Measurements from ENCODE around the gene TRIM46. TPM values are rescaled to one million over a fixed set of nuclear protein-coding genes. Genes with fewer than 3 reads are reported as not detected.

Gene TRIM46
- total and polyA plus RNA-seq, 9 of the 15 experiments (the other 6 are each of a cell fraction or from before 2014, with no cell fraction given) = 0.05 to 0.60 (median 0.16) TPM; not detected in 3

DNA sequence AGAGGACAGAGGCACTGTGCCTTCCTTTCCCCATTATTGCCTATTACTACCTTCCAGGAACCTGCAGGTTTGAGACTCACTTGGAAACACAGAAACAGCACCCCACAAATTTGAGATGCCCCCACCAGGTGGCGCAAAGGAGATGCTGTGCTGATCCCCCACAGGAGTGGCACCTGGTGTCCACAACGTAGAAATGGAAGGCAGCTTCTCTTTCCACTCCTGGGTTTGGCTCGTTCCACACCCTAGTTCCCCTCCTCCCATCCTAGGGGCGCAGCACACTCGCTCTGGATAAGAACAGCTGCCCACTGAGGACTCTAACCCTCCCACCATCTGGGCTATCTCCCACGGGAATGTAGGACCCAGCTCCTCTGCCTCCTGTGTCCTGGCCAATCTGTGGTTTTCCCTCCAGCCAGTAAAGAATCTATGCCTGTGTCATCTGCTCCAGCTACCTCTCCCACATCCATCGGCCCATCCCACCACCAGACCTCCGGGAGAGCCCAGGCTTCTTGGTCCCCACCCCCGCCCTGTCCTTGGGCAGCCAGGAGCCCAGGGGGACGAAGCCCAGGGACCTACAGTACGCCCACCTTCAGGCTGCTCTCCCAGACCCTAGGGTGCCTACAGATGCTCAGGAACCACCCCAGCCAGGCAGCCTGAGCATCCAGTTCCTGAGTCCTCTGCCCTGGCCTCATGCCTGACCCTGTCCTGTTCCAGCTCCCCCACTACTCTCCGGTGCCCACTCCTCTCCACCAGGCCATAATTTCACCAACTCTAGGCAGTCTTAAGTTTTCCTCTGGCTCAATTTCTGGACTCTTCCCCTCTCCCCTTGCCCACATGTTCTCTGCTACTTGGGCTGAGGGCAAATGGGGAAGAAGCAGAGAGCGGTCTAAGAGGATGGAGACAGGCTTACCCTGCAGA, 33.5 kb downstream of the TRIM46 start (continued):
- TF ChIP-seq YY1 (IDR thresholded peaks at IDR 0.05; ENCODE audit: borderline replicate concordance in 1 of 3, control insufficient read depth in 1 of 3, extremely low read depth in 1 of 3, insufficient read depth in 3 of 3, insufficient read length in 1 of 3, insufficient replicate concordance in 2 of 3, low read depth in 1 of 3, low read length in 2 of 3) (peak in 2 of 3 experiments; percentile 57 to 66), ZKSCAN1 (IDR thresholded peaks at IDR 0.05; ENCODE audit: low read depth, low read length) (0 out of 2 replicates have a peak, but pooled peaks have one; percentile 31), RAD21 (CRISPR knock-in tag; conservative IDR thresholded peaks at IDR 0.05 in 1 of 2, IDR thresholded peaks at IDR 0.05 in 1 of 2) (peak; percentile 87 to 94), CTBP1 (IDR thresholded peaks at IDR 0.05; ENCODE audit: borderline replicate concordance) (peak; percentile 68), TAF15 (IDR thresholded peaks at IDR 0.05; ENCODE audit: low read depth, low read length) (no peak), RFX5 (IDR thresholded peaks at IDR 0.05; ENCODE audit: low read depth, low read length) (no peak), MAZ (CRISPR knock-in tag; conservative IDR thresholded peaks at IDR 0.05 in 1 of 2, IDR thresholded peaks at IDR 0.05 in 1 of 2) (peak; percentile 54 to 77; a peak in 3 of 4 replicates), RB1 (IDR thresholded peaks at IDR 0.05; ENCODE audit: low read depth) (peak; percentile 53; the same call in 1 of the 2 replicates), L3MBTL2 (IDR thresholded peaks at IDR 0.05) (peak; percentile 26; the same call in 1 of the 2 replicates), HMG20B (CRISPR knock-in tag; IDR thresholded peaks at IDR 0.05) (no peak), BRCA1 (IDR thresholded peaks at IDR 0.05) (no peak), BRCA1 (CRISPR knock-in tag; IDR thresholded peaks at IDR 0.05) (no peak), HCFC1 (IDR thresholded peaks at IDR 0.05; ENCODE audit: low read depth, low read length) (peak; percentile 46; the same call in 1 of the 2 replicates), TAF1 (IDR thresholded peaks at IDR 0.05; ENCODE audit: control insufficient read depth, extremely low read depth, insufficient read depth, low read length, severe bottlenecking) (no peak)
- TF ChIP-seq, protein P1, sequence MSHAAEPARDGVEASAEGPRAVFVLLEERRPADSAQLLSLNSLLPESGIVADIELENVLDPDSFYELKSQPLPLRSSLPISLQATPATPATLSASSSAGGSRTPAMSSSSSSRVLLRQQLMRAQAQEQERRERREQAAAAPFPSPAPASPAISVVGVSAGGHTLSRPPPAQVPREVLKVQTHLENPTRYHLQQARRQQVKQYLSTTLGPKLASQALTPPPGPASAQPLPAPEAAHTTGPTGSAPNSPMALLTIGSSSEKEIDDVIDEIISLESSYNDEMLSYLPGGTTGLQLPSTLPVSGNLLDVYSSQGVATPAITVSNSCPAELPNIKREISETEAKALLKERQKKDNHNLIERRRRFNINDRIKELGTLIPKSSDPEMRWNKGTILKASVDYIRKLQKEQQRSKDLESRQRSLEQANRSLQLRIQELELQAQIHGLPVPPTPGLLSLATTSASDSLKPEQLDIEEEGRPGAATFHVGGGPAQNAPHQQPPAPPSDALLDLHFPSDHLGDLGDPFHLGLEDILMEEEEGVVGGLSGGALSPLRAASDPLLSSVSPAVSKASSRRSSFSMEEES (CRISPR knock-in tag; IDR thresholded peaks at IDR 0.05) = no peak
- TF ChIP-seq, protein P2, sequence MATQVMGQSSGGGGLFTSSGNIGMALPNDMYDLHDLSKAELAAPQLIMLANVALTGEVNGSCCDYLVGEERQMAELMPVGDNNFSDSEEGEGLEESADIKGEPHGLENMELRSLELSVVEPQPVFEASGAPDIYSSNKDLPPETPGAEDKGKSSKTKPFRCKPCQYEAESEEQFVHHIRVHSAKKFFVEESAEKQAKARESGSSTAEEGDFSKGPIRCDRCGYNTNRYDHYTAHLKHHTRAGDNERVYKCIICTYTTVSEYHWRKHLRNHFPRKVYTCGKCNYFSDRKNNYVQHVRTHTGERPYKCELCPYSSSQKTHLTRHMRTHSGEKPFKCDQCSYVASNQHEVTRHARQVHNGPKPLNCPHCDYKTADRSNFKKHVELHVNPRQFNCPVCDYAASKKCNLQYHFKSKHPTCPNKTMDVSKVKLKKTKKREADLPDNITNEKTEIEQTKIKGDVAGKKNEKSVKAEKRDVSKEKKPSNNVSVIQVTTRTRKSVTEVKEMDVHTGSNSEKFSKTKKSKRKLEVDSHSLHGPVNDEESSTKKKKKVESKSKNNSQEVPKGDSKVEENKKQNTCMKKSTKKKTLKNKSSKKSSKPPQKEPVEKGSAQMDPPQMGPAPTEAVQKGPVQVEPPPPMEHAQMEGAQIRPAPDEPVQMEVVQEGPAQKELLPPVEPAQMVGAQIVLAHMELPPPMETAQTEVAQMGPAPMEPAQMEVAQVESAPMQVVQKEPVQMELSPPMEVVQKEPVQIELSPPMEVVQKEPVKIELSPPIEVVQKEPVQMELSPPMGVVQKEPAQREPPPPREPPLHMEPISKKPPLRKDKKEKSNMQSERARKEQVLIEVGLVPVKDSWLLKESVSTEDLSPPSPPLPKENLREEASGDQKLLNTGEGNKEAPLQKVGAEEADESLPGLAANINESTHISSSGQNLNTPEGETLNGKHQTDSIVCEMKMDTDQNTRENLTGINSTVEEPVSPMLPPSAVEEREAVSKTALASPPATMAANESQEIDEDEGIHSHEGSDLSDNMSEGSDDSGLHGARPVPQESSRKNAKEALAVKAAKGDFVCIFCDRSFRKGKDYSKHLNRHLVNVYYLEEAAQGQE (IDR thresholded peaks at IDR 0.05; ENCODE audit: borderline replicate concordance) = peak; percentile 89
- TF ChIP-seq, protein P2 (CRISPR knock-in tag; IDR thresholded peaks at IDR 0.05; ENCODE audit: low read depth) = no peak
